Thoracic aorta (tissue), 2 donors: Measurements from ENCODE around the gene SLC35D3. TPM values are rescaled to one million over a fixed set of nuclear protein-coding genes. Genes with fewer than 3 reads are reported as not detected.
"Not testable (repeated sequence)": the region's sequence is repeated elsewhere in the genome, so short reads cannot be mapped to it uniquely, and the experiment has no call there.

Experiments
- ATAC-seq: fragments of 150-250 bp; one replicate; pipeline ENCODE4 v1.8.0; 2017; ENCODE audit warnings: low read depth; ENCODE audit not compliant: insufficient number of reproducible peaks, low FRiP score
- DNase-seq: peaks from one replicate; pipeline ENCODE4 v3.0.0-alpha.2; 2020; ENCODE audit warnings: low spot score
- H3K27ac ChIP-seq, 2 donors: fragments of 200-600 bp; sonication (generic); 1 replicate in 1 of 2; 2 replicates in 1 of 2; pipeline ENCODE4 v1.5.1; 2016; ENCODE audit warnings: mild to moderate bottlenecking in 2 of 2, moderate library complexity in 2 of 2
- H3K27me3 ChIP-seq: fragments of 200-600 bp; sonication (generic); replicated peaks from 2 replicates; pipeline ENCODE4 v1.6.0; 2016; ENCODE audit warnings: mild to moderate bottlenecking; ENCODE audit not compliant: insufficient read depth
- H3K36me3 ChIP-seq: fragments of 200-600 bp; sonication (generic); one replicate; pipeline ENCODE4 v1.5.1; 2016
- H3K4me1 ChIP-seq, 2 donors: fragments of 200-600 bp; sonication (generic); 1 replicate in 1 of 2; 2 replicates in 1 of 2; pipeline versions ENCODE4 v1.5.1 to v1.6.0; 2016; ENCODE audit warnings: low read depth in 2 of 2, mild to moderate bottlenecking in 1 of 2; ENCODE audit not compliant: control insufficient read depth in 1 of 2
- H3K4me3 ChIP-seq: fragments of 200-600 bp; sonication (generic); 2 replicates; pipeline ENCODE4 v1.5.1; 2016; ENCODE audit warnings: mild to moderate bottlenecking
- H3K9me3 ChIP-seq: fragments of 200-600 bp; sonication (generic); 2 replicates; pipeline ENCODE4 v1.5.1; 2016
- CTCF ChIP-seq: fragments of 200-600 bp; sonication (generic); IDR thresholded peaks from one replicate; pipeline ENCODE4 v1.5.1; 2019; ENCODE audit warnings: antibody characterized with exemption
- total RNA-seq, 2 donors: library from RNA; depleted of rRNA; stranded (reverse); fragments of >200 nt; gene quantifications; one replicate each; pipeline versions ENCODE4 v1.1.0 to v1.2.3, GENCODE V29; 2016

The SLC35D3 gene
- total RNA-seq, 2 donors from 2014 or later: not detected

- TF ChIP-seq CTCF: no peak
- Histone ChIP-seq H3K27me3 (no peaks in the 10 kb centered on the region), H3K4me1 (no peaks in the 10 kb centered on the region)
Observed at GRCh38 chr6:136955123-136955522, 33.0 kb downstream of the SLC35D3 start.

GRCh38 chr6:136956590-136957544, 34.8 kb downstream of the SLC35D3 start:
- no peaks in the 10 kb centered on the region for H3K4me1 ChIP-seq
- no peaks in the 10 kb centered on the region for H3K36me3 ChIP-seq
- ATAC-seq: no peak
- no peak for DNase-seq
- no peaks in the 10 kb centered on the region for H3K27me3 ChIP-seq
- no peaks in the 10 kb centered on the region for H3K9me3 ChIP-seq
- H3K4me3 ChIP-seq: no peak overlapping the region
- TF ChIP-seq CTCF: no peak
- no peak overlapping the region for H3K27ac ChIP-seq

More at GRCh38 chr6:136955123-136955522, 33.0 kb downstream of the SLC35D3 start:
- H3K27ac ChIP-seq: no peak overlapping the region
- H3K9me3 ChIP-seq: no peaks in the 10 kb centered on the region
- DNase-seq (no peak), ATAC-seq (no peak)
- no peak overlapping the region for H3K4me3 ChIP-seq
- no peaks in the 10 kb centered on the region for H3K36me3 ChIP-seq

- no peaks in the 10 kb centered on the region for H3K9me3 ChIP-seq
- DNase-seq (no peak), ATAC-seq (no peak)
- no peak overlapping the region for H3K4me3 ChIP-seq
- H3K36me3 ChIP-seq: no peaks in the 10 kb centered on the region
- H3K27ac ChIP-seq: no peak overlapping the region
- H3K27me3 ChIP-seq: no peaks in the 10 kb centered on the region
- H3K4me1 ChIP-seq: no peaks in the 10 kb centered on the region
- TF ChIP-seq CTCF: no peak
Observed at GRCh38 chr6:136958168-136958567, 36.1 kb downstream of the SLC35D3 start.

GRCh38 chr6:136959471-136959891, 37.4 kb downstream of the SLC35D3 start:
- Histone ChIP-seq H3K36me3 (no peaks in the 10 kb centered on the region), H3K4me3 (no peak overlapping the region), H3K4me1 (no peaks in the 10 kb centered on the region), H3K27me3 (no peaks in the 10 kb centered on the region), H3K9me3 (no peaks in the 10 kb centered on the region), H3K27ac (no peak overlapping the region)
- ATAC-seq (no peak), DNase-seq (no peak)
- no peak for TF ChIP-seq CTCF

GRCh38 chr6:136959935-136960334, 37.8 kb downstream of the SLC35D3 start:
- not testable (repeated sequence) for H3K36me3 ChIP-seq, H3K27ac ChIP-seq, H3K4me1 ChIP-seq, H3K27me3 ChIP-seq, H3K4me3 ChIP-seq, DNase-seq, ATAC-seq, H3K9me3 ChIP-seq
